ENCODE results near the gene GIPC3.

Gene GIPC3, protein sequence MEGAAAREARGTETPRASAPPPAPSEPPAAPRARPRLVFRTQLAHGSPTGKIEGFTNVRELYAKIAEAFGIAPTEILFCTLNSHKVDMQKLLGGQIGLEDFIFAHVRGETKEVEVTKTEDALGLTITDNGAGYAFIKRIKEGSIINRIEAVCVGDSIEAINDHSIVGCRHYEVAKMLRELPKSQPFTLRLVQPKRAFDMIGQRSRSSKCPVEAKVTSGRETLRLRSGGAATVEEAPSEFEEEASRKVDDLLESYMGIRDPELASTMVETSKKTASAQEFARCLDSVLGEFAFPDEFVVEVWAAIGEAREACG

DNA sequence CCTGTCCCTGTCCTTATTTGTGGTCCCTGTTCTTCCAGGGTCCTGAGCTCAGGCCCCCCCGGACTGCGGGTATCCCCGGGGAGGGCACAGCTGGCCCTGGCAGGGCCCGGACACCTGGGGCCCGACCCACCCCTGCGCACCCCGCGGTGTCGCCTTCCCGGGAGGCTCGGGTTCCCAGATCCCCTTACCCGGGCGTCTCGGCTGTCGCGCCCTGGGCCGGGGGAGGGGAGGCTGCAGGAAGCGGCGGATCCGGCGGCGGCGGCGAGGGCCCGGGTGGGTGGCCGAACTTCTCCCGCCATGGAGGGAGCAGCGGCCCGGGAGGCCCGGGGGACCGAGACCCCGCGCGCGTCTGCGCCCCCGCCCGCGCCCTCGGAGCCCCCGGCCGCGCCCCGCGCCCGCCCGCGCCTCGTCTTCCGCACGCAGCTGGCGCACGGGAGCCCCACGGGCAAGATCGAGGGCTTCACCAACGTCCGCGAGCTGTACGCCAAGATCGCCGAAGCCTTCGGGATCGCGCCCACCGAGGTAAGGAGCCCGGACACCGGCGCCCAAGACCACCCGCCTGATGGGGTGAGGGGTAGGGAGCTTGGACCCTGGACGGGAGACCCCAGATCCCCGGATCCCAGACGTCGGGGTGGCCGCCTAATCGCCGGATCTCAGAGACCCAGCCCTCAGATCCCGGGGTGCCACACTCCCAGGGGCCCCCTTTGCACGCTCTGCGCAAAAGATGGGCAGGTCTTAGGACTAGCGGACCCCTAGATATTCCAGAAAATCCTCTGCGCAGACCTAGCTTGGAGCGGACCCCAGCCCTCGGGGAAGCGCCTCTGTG is at the start of gene GIPC3:
TSS of gene GIPC3 (plus strand) at position 178 of the 826 bp plus-strand sequence. CDS start at position 298, 120 bp downstream.
- no peak for DNase-seq

DNA sequence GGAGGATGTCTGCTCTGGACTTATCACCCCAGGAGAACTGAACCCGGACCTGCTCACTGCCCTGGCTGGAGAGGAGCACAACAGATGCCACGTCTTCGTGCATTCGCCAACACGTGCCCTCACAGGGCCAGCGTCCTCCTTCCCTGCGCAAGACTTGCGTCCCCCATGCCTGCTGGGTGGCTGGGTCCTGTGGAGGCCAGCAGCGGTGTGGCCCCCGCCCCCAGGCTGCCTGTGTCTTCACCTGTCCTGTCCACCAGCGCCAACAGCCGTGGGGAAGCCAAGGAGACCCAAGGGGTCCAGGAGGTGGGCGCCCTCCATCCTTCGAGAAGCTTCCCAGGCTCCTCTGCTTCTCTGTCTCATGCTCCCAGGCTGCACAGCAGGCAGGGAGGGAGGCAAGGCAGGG is 49.7 kb upstream of the GIPC3 start:
- no peak for DNase-seq

DNA sequence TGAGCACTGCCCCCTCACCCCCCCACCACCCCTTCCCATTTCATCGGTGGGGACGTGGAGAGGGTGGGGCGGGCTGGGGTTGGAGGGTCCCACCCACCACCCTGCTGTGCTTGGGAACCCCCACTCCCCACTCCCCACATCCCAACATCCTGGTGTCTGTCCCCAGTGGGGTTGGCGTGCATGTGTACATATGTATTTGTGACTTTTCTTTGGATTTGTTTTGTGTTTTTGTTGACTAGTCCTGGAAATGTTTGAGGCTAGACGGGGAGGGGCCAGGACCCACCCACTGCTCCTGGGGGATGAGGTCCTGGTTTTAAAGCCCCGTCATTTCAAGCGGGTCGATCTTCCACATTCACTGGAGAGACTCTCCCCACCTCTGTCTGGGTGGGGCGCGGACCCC is 49.3 kb upstream of the GIPC3 start:
- no peak for DNase-seq

DNA sequence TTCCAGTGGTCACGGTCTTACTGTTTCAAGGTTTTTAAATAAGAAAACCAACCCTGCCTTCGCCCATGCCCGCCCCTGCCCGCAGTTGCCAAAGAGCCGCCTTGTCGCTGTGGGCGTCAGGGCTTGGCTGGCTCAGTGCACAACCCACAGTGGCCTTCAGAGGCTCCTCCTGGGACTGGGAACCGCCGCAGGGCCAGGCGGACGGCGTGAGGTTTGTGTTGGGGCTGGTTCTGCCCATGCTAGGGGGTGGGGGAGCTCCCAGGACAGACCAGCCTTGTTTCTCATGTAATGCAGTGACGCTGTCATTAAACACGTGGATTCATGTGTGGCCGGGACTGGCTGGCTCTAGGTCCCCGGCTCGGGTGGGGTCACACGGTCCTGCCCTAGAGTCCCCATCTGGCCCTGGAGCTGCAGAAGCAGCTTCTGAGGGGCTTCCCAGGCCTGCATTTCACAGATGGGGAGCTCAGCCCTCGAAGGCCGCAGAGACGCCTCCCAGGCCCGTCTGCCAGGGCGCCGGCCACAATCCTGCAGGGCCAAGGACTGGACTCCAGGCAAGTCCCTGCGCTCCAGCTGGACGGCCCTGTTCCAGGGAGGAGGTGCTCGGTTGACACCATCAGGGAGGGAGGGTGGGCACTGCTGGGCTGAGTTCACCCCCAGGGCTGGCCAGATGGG is 48.7 kb upstream of the GIPC3 start:
- no peak for DNase-seq

DNA sequence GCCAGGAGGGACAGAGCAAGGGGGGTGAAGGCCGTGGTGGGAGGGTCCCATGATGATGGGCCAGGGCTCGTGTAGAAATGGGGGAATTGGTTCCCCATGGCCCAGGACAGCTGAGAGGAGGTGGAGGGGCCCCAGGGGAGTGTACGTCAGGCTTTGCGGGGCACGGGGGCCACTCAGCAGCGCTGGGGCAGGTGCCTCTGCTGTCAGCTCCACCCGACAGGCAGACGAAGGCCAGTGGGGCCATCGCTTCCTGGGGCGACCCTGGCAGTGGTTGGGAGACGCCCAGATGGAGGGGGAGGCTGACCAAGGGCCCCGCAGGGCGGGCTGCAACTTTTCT is 48.2 kb upstream of the GIPC3 start:
- DNase-seq: no peak

DNA sequence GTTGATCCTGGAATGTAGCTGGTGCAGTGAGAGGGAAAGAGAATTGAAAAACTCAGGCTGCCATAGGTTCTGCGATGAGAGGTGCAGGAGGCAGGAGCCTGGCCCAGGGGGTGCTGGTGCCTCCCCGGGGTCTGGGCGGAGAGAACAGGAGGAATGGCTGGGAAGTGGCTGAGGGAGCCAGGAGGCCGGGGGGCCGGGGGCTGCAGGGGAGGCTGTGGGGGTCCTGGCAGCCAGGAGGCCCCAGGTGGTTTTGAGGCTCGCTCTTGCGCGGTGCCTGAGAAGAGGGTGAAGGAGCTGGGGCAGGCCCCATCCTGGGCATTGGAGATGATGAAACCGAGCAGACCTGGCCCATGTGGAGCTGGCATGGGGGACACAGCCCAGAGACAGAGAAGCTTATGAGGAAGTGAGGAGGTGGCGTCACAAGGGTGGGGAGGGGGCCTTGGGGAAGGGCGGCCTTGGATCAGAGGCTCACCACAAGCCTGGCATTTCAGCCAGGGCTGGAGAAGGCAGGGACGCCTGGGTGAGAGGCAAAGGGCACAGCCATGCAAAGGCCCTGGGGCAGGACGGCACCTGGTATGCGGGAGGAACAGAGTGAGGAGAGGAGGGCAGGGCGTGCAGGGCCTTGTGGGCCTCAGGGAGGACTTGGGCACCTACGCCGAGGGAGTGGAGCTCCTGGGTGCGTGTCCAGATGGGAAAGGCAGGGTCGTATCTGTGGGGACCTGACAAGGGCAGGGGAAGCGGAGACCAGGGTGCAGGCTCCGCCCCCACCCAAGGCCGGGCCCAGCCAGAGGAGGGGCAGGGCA is 47.6 kb upstream of the GIPC3 start:
- no peak for DNase-seq

DNA sequence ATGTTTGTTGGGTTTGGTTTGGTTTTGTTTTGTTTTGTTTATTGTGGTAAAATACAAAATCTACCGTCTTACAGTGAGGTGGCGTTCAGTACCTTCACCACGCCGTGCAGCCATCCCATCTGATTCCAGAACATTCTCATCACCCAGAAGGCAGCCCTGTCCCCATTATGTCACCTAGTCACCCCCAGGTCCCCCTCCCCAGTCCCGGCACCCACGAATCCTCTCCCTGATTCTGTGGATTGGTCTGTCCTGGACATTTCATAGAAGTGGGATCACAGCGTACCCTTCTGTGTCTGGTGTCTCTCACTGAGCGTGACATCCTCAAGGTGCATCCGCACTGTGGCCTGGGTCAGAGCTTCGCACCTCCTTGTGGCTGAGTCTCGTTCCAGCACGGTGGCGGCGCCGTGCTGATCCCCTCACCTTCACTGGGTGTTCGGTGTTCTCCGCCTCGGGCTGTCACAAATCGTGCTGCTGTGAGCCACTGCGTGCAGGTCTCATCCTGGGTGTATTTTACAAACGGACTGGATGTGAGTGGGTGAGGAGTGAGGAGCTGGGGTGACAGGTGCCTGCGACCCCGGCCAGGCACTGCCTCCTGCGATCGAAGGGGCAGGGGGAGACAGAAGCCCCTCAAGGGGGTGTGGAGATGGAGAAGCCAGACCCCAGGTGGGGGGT is 46.9 kb upstream of the GIPC3 start:
- DNase-seq: no peak

DNA sequence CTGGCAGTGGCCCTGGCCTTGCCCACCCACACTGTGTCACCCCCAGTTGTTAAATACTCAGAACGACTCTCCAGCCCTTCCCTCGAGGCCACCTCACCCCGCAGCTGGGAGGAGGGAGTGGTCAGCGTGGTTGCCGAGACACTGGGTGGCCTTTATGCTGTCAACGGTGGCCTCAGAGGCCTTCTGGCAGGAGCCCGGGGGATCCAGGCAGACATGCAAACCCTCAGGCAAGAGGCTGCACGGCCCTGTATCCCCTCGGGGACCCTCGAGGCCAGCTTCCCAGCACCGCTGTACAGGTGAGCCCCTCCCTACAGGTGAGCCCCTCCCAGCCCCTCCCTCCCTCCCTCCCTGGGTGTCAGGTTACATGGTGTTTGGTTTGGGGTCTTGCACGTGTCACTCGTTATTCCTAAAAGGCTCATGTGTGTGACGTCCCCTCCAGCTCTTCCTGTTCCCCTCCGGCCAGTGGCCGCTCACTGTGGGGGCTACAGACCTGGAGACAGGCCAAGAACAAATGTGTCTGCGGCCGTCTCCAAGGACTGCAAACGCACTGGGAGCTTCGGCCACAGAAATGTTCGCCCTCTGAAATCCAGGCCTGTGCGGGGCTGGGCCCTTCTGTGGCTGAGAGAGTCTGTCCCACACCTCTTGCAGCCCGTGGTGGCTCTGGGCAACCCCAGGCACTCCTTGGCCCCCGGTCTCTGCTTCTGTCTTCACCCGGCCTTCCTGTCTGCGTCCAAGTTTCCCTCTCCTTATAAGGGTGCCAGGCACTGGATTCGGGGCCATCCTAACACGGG is 46.1 kb upstream of the GIPC3 start, which contains the start of gene TEKTIP1:
TSS of gene TEKTIP1 (plus strand) at position 210 of the 791 bp plus-strand sequence. CDS start at position 214, 4 bp downstream.
- DNase-seq: no peak

DNA sequence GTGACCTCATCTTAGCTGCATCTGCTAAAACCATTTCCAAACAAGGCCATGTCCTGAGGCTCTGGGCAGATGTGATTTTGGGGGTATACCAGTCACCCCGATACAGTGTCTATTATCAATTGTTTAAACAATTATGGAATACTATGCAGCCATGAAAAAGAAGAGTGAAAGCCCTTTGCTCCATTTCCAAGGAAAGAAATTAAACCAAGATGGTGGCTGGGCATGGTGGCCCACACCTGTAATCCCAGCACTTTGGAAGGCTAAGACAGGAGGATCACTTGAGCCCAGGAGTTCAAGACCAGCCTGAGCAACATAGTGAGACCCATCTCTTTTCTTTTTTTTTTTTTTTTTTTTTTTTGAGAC is 45.5 kb upstream of the GIPC3 start:
- no peak for DNase-seq

DNA sequence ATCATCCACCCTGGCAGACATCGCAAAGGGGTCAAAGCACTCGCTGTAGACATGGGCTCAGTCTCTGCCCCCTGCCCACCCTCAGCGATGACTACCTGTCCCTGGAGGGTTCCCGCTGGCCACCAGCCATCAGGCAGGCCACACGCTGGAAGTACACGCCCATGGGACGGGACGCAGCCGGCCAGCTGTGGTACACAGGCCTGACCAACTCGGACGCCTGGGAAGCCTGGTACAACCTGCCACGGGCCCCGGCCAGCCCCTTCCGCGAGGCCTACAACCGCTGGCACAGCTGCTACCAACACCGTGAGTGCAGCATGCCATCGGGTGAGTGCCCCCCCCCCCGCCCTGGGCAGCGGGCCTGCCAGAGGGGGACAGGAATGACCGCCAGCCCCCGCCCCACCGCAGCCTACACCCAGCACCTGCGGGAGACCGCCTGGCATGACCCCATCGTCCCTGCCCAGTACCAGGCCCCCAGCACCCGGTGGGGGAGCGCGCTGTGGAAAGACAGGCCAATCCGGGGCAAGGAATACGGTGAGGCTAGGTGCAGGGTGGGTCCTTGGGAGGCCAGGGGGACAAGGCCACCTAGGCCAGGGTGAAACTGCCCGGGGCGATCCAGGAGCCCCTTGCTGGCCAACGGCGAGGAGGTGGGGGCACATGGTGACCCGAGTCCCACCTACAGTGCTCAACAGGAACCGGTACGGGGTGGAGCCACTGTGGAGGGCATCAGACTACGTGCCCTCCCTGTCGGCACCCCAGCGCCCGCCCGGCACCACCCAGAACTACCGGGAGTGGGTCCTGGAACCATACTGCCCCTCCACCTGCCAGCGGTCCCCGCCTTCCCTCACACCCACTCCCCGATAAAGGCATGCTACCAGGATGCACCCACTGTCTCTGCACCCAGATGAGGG is 41.9 kb upstream of the GIPC3 start:
- no peak for DNase-seq

DNA sequence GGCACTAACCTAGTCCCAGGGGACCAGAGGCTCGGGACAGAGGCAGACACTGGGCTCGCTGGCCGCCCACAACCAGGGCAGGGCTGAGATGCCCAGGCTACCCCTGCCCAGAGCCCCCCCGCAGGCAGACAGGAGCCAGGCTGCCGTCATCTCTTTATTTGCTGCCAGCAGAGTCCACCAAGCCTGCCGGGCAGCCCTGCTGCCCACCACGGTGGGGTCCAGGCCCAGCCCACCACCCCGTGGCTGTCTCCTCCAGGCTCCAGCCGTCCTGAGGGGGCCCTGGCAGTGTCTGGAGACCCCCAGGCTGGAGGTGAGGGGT is 41.3 kb upstream of the GIPC3 start:
- no peak for DNase-seq

DNA sequence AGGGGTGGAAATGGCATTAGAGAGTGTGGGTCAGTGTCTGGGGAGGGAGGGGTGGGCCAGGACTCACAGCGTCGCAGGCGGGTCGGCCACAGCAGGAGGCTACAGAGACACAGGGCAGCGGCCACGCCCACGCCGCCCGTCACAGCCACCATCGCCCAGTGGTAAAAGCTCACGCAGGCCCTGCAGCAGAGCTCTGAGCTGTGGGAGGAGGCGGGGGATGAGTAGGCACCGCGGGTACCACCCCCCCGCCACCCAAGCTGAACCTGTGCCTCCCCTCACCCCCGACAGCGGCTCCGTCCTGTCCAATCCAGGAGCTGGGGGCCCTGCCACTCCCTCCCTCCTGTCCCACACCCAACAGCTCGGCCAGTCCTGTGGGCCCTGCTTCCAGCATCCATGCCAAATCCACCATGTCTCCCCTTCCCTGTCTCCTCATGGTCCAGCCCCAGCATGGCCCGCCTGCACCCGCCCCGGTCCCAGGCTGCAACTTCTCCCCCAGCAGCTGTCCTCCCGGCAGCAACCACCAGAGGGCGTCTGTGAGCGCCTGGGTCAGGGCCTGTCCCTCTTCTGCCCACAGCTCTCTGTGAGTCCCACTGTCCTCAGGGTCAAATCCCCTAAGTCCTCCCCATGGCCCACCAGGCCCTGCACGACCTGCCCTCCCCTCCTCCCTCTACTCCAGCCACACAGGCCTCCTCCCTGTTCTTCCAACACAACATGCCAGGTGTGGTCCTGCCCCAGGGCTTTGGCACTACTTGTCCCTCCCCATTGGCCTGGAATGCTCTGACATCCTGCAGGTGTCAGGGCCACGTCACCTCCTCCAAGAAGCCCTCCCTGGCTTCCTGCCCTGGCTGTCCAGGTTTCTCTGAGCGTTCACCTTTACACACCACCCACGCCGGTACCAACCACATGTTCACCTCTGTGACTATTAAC is 40.3 kb upstream of the GIPC3 start:
- DNase-seq: no peak

DNA sequence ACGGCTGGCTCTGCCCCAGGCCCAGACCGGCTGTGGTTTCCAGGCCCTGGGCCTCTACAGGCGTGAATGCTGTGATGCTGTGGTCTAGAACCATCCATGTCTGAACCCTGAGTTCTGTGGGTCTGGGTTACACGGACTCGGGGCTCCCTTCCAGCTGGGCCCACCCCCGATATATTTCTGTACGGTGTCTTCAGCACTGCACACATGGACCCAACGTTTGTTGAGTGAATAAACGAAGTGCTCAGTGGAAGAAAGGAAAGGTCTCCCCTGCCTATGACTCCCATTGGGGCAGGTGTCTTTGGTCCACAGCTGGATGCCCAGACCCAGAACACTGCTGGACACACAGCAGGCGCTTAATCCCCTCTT is 39.6 kb upstream of the GIPC3 start:
- DNase-seq: no peak

DNA sequence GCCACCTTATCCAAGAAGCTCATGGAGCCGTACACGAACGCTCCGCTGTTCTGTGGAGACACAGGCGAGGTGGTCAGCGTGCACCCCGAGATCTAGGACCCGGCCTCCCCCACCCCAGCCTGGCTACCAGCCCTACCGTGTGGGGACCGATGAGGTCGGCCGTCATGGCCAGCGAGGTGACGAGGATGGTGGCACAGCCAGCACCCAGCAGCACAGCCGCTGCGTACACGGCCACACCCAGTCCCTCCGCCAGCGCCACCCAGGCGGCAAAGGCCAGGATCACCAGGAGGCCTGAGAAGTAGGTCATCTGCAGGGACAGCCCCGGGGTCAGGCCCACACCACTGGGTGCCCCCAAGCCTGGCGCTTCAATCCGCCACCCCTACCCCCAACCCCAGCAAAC is 39.2 kb upstream of the GIPC3 start:
- DNase-seq: no peak

DNA sequence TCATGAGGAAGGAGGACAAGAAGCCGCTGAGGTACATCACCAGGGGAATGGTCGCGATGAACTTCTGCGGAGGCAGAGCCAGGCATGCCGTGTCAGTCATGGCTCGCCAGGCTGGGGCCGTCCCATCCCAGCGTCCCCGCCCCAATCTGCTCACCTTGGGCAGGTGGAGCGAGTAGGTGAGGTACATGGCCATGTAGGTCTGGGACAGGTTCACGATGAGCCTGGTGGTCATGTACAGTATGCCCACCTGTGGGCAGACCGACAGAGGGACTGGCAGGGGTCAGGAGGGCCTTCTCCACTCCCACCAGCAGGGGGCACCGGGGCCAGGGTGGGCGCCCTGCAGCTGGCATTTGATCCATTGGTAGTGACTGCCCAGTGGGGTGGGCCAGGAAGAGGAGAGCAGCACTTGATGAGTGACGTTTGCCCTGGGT is 38.0 kb upstream of the GIPC3 start:
- DNase-seq: no peak

DNA sequence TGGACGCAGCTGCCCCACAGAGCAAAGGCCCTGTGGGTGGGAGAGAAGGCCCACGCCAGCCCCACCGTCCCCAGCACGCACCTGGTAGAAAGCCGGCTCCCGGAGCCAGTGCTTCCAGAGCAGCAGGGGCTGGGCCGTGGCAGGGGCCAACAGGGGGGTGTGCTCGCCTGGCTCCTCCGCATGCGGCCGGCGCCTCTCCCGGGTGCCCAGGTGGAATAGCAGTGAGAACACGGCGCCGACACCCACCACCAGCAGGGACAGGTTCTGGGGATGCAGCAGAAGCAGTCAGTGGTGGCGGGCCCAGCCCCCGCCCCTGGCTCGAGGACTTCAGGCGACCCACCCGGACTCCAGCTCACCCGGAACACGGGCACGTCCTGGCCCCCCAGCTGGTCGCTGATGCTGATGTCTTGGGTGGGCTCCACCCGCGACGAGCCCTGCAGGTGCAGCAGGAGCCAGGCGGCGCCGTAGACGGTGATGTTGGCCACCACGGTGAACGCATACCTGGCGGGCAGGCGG is 37.5 kb upstream of the GIPC3 start:
- DNase-seq: no peak

DNA sequence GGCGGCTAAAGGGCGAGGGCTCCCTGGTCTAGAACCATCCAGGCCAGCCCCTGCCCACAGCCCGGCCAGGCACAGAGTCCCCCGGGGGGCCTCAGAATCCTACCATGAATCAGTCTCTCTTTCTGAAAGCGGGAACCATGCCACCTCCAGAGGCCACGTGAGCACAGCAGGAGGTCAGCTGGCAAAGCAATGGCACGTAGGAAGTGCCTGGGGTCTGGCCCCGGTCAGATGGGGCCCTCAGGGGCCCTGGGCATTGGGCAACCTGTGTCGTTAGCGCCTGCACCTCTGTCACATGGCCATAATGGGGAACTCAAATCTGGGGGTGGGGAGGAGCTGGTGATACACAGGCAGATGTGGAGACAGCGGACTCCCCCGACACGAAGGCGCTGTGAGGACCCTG is 36.7 kb upstream of the GIPC3 start:
- no peak for DNase-seq

DNA sequence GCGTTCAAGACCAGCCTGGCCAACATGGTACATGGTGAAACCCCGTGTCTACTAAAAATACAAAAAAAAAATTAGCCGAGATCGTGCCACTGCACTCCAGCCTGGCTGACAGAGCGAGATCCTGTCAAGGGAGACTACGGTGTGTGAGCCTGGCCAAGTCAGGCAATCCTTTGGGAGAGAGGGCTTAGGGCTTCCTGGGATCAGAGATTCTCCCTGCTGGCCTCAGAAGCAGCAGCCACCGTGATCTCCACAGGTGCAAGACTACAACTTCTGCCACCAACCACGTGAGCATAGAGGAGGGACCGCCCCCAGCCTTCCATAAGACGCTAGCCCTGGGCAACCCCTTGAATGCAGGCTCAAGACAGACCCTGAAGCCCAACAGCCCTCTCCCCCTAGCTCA is 35.5 kb upstream of the GIPC3 start:
- no peak for DNase-seq
